T-cell (primary cell): ENCODE measurements around the gene ASB13. TPM values are rescaled to one million over a fixed set of nuclear protein-coding genes. Genes with fewer than 3 reads are reported as not detected.
A peak's percentile ranks its signal among the peaks of the same experiment; 100 is the strongest.

Experiments
- ATAC-seq, 4 experiments: fragments of 200-7000 bp in 3 of 4; fragments of 150-1000 bp in 1 of 4; cut with Tn5 transposase; replicated peaks in 1 of 4; 1 replicate in 3 of 4; 2 replicates in 1 of 4; pipeline ENCODE4 v1.10.0; 2021; ENCODE audit warnings: moderate library complexity in 3 of 4, mild to moderate bottlenecking in 2 of 4, moderate number of reproducible peaks in 1 of 4
- CTCF ChIA-PET, 2 donors: fragments of 300-600 bp; sonication (Branson Sonifier 250); formaldehyde crosslinking; loops; one replicate each; lab custom pipeline; 2022; ENCODE audit warnings: antibody characterized with exemption in 2 of 2; lab: Charles Lee
- POLR2A ChIA-PET, 2 donors: fragments of 300-600 bp; sonication (Branson Sonifier 250); formaldehyde crosslinking; loops; one replicate each; lab custom pipeline; 2022; ENCODE audit warnings: antibody characterized with exemption in 2 of 2; lab: Charles Lee
- DNase-seq, 35 experiments: peaks; one replicate each; pipeline versions ENCODE4 v3.0.0 to v3.0.0-alpha.2; 2013 to 2023
- H3K27ac ChIP-seq: one replicate; pipeline ENCODE4 v1.5.1; 2013; ENCODE audit warnings: low read length
- H3K27me3 ChIP-seq, 2 experiments: replicated peaks in 1 of 2; 1 replicate in 1 of 2; 2 replicates in 1 of 2; pipeline versions ENCODE4 v1.6.1 to v1.7.0; 2013; ENCODE audit warnings: low read length in 1 of 2, mixed read lengths in 1 of 2; ENCODE audit not compliant: control insufficient read depth in 2 of 2, insufficient read depth in 2 of 2; ENCODE audit errors: extremely low read depth in 1 of 2
- H3K36me3 ChIP-seq, 2 donors: 1 replicate in 1 of 2; 2 replicates in 1 of 2; pipeline versions ENCODE4 v1.6.1 to v1.7.0; 2013; ENCODE audit warnings: low read length in 1 of 2; ENCODE audit not compliant: control insufficient read depth in 2 of 2, insufficient read depth in 1 of 2; ENCODE audit errors: extremely low read depth in 1 of 2
- H3K4me1 ChIP-seq, 2 experiments: 1 replicate in 1 of 2; 2 replicates in 1 of 2; pipeline versions ENCODE4 v1.6.1 to v1.7.0; 2013; ENCODE audit warnings: low read length in 2 of 2, mixed read lengths in 1 of 2; ENCODE audit not compliant: insufficient read depth in 2 of 2, control insufficient read depth in 1 of 2; ENCODE audit errors: extremely low read depth in 1 of 2
- H3K4me3 ChIP-seq, 2 donors: 1 replicate in 1 of 2; 2 replicates in 1 of 2; pipeline versions ENCODE4 v1.5.1 to v1.7.0; 2013; ENCODE audit warnings: mild to moderate bottlenecking in 2 of 2, low read length in 1 of 2, moderate library complexity in 1 of 2; ENCODE audit not compliant: control insufficient read depth in 1 of 2; ENCODE audit errors: extremely low read depth in 1 of 2
- H3K9me3 ChIP-seq: 2 replicates; pipeline ENCODE4 v1.7.0; 2013
- H3K27ac Mint-ChIP-seq, 2 donors: one replicate each; pipeline ENCODE4 v1.8.0; 2020 to 2021; ENCODE audit warnings: mild to moderate bottlenecking in 2 of 2, mixed read lengths in 2 of 2
- H3K27me3 Mint-ChIP-seq, 2 donors: one replicate each; pipeline ENCODE4 v1.8.0; 2021 to 2022; ENCODE audit warnings: mixed read lengths in 2 of 2
- H3K36me3 Mint-ChIP-seq: one replicate; pipeline ENCODE4 v1.8.0; 2021; ENCODE audit warnings: mixed read lengths
- H3K4me1 Mint-ChIP-seq, 3 donors: one replicate each; pipeline ENCODE4 v1.8.0; 2020 to 2022; ENCODE audit warnings: mixed read lengths in 3 of 3, mild to moderate bottlenecking in 1 of 3
- H3K4me3 Mint-ChIP-seq, 3 donors: one replicate each; pipeline ENCODE4 v1.8.0; 2020 to 2022; ENCODE audit warnings: mild to moderate bottlenecking in 3 of 3, mixed read lengths in 3 of 3, moderate library complexity in 3 of 3
- H3K9me3 Mint-ChIP-seq, 3 donors: one replicate each; pipeline ENCODE4 v1.8.0; 2020 to 2022; ENCODE audit warnings: mixed read lengths in 3 of 3
- WGBS: methylation state at CpG from one replicate; pipeline ENCODE4 v1.1.5; 2013; ENCODE audit warnings: missing lambda C conversion rate; ENCODE audit not compliant: insufficient coverage; 5-methylcytosine and 5-hydroxymethylcytosine counted together
- total RNA-seq, 35 experiments: library from RNA in 6 of 35; stranded (reverse) in 6 of 35; fragments of 120-200 nt in 1 of 35; gene quantifications; one replicate each; pipeline versions ENCODE4 v1.2.1 to v1.2.4 and lab custom pipeline; 2013 to 2026

Gene ASB13
- total RNA-seq, 5 donors from 2014 or later (not counting 1 experiment from before 2014, with no cell fraction given): 9.4 to 22.8 (median 14.1) TPM

- CTCF ChIA-PET: no interaction called here
- H3K27me3 Mint-ChIP-seq: no peaks in the 10 kb centered on the region
- no peaks in the 10 kb centered on the region for H3K36me3 Mint-ChIP-seq
- 56% methylated on average over 15 of the region's 16 CpGs for WGBS
- peaks cover 12 to 15% of the 10 kb centered on the region in 2 experiments for H3K4me1 ChIP-seq
- H3K27ac Mint-ChIP-seq: peak overlapping the region in 1 of 2 donors; percentile 23
- peak in 1 of 35 experiments; percentile 17 for DNase-seq
- H3K27me3 ChIP-seq: no peaks in the 10 kb centered on the region
- no peaks in the 10 kb centered on the region for H3K36me3 ChIP-seq
- no peak overlapping the region for H3K4me3 Mint-ChIP-seq
- ATAC-seq: peak in 3 of 4 experiments; percentile 53 to 69 (median 67)
- H3K4me3 ChIP-seq: no peak overlapping the region
- H3K4me1 Mint-ChIP-seq: peaks cover 50 to 60% (median 52%) of the 10 kb centered on the region in 3 donors
- H3K9me3 Mint-ChIP-seq: no peaks in the 10 kb centered on the region
- no peaks in the 10 kb centered on the region for H3K9me3 ChIP-seq
- POLR2A ChIA-PET: interaction anchor here in 1 of 2 donors (0.6 kb wide), 1 partner anchor 165 kb away, joined by 5 read pairs; no protein-coding TSS in a partner anchor
- H3K27ac ChIP-seq: no peak overlapping the region
These were observed 6.5 kb downstream of the ASB13 start for GRCh38 chr10:5659702-5660528.

- WGBS: 94% methylated on average over 14 of the region's 20 CpGs
- Mint-ChIP-seq H3K4me1 (peaks cover 52 to 62% (median 56%) of the 10 kb centered on the region in 3 donors), H3K9me3 (no peaks in the 10 kb centered on the region), H3K36me3 (no peaks in the 10 kb centered on the region), H3K27ac (no peak overlapping the region), H3K4me3 (no peak overlapping the region), H3K27me3 (no peaks in the 10 kb centered on the region)
- no peaks in the 10 kb centered on the region for H3K36me3 ChIP-seq
- no peaks in the 10 kb centered on the region for H3K27me3 ChIP-seq
- ChIA-PET POLR2A (interaction anchor here in 1 of 2 donors (0.8 kb wide), 1 partner anchor 379 kb away, joined by 3 read pairs; no protein-coding TSS in a partner anchor), CTCF (no interaction called here)
- H3K4me1 ChIP-seq: peaks cover 12 to 21% of the 10 kb centered on the region in 2 experiments
- H3K27ac ChIP-seq: no peak overlapping the region
- DNase-seq (no peak), ATAC-seq (no peak)
- no peak overlapping the region for H3K4me3 ChIP-seq
- H3K9me3 ChIP-seq: no peaks in the 10 kb centered on the region
These were observed 7.3 kb downstream of the ASB13 start for GRCh38 chr10:5658871-5659618.

GRCh38 chr10:5656737-5657579 lies 9.4 kb downstream of the ASB13 start:
- no peaks in the 10 kb centered on the region for H3K9me3 Mint-ChIP-seq
- ATAC-seq (peak; percentile 48 to 63 (median 57)), DNase-seq (peak in 1 of 35 experiments; percentile 18)
- H3K36me3 ChIP-seq: no peaks in the 10 kb centered on the region
- H3K9me3 ChIP-seq: no peaks in the 10 kb centered on the region
- 28% methylated on average over 3 of the region's 8 CpGs for WGBS
- H3K4me1 Mint-ChIP-seq: peaks cover 50 to 56% (median 50%) of the 10 kb centered on the region in 3 donors
- no peaks in the 10 kb centered on the region for H3K27me3 ChIP-seq
- H3K4me3 ChIP-seq: no peak overlapping the region
- H3K27me3 Mint-ChIP-seq: no peaks in the 10 kb centered on the region
- peak overlapping the region; percentile 19 to 67 (median 50) for H3K4me3 Mint-ChIP-seq
- H3K27ac Mint-ChIP-seq: peak overlapping the region; percentile 77 to 88
- H3K4me1 ChIP-seq: peaks cover 12 to 22% of the 10 kb centered on the region in 2 experiments
- no peak overlapping the region for H3K27ac ChIP-seq
- ChIA-PET POLR2A (interaction anchor here in 1 of 2 donors (0.7 kb wide), 2 partner anchors 32 to 34 kb away, joined by 4 to 5 read pairs; no protein-coding TSS in a partner anchor), CTCF (interaction anchor here in 1 of 2 donors (0.7 kb wide), 1 partner anchor 1529 kb away, joined by 5 read pairs; no protein-coding TSS in a partner anchor)
- peaks cover 3% of the 10 kb centered on the region for H3K36me3 Mint-ChIP-seq

GRCh38 chr10:5655121-5655520 lies 11.3 kb downstream of the ASB13 start:
- Mint-ChIP-seq H3K4me3 (peak overlapping the region in 1 of 3 donors; percentile 67), H3K27me3 (no peaks in the 10 kb centered on the region), H3K4me1 (peaks cover 43 to 50% (median 44%) of the 10 kb centered on the region in 3 donors), H3K36me3 (peaks cover 5% of the 10 kb centered on the region), H3K27ac (peak overlapping the region in 1 of 2 donors; percentile 54), H3K9me3 (no peaks in the 10 kb centered on the region)
- peak in 1 of 4 experiments; percentile 84 for ATAC-seq
- Histone ChIP-seq H3K27me3 (no peaks in the 10 kb centered on the region), H3K4me1 (peaks cover 12 to 22% of the 10 kb centered on the region in 2 experiments), H3K9me3 (no peaks in the 10 kb centered on the region), H3K4me3 (no peak overlapping the region), H3K27ac (no peak overlapping the region), H3K36me3 (no peaks in the 10 kb centered on the region)
- ChIA-PET POLR2A (no interaction called here), CTCF (interaction anchor here in 1 of 2 donors (0.5 kb wide), 1 partner anchor 15 kb away, joined by 3 read pairs; no protein-coding TSS in a partner anchor)
- DNase-seq: peak in 4 of 35 experiments; percentile 9 to 30 (median 12)
- 57% methylated on average over 1 of the region's 3 CpGs for WGBS

- Mint-ChIP-seq H3K36me3 (peaks cover 10% of the 10 kb centered on the region), H3K4me1 (peaks cover 35 to 41% (median 36%) of the 10 kb centered on the region in 3 donors), H3K9me3 (no peaks in the 10 kb centered on the region), H3K27me3 (no peaks in the 10 kb centered on the region), H3K4me3 (peak overlapping the region in 1 of 3 donors; percentile 67), H3K27ac (peak overlapping the region in 1 of 2 donors; percentile 54)
- H3K36me3 ChIP-seq: no peaks in the 10 kb centered on the region
- peaks cover 12 to 18% of the 10 kb centered on the region in 2 experiments for H3K4me1 ChIP-seq
- no peak for DNase-seq
- no peak overlapping the region for H3K27ac ChIP-seq
- H3K27me3 ChIP-seq: no peaks in the 10 kb centered on the region
- no peaks in the 10 kb centered on the region for H3K9me3 ChIP-seq
- 68% methylated on average over 10 of the region's 10 CpGs for WGBS
- POLR2A ChIA-PET: interaction anchor here in 1 of 2 donors (0.6 to 0.7 kb wide), 2 partner anchors 100 to 189 kb away, joined by 4 to 5 read pairs; no protein-coding TSS in a partner anchor
- CTCF ChIA-PET: no interaction called here
- no peak overlapping the region for H3K4me3 ChIP-seq
- ATAC-seq: no peak
These were observed 12.1 kb downstream of the ASB13 start for GRCh38 chr10:5654218-5654755.
